ENCODE results near the gene PPP2R2B.

The PPP2R2B gene

DNA sequence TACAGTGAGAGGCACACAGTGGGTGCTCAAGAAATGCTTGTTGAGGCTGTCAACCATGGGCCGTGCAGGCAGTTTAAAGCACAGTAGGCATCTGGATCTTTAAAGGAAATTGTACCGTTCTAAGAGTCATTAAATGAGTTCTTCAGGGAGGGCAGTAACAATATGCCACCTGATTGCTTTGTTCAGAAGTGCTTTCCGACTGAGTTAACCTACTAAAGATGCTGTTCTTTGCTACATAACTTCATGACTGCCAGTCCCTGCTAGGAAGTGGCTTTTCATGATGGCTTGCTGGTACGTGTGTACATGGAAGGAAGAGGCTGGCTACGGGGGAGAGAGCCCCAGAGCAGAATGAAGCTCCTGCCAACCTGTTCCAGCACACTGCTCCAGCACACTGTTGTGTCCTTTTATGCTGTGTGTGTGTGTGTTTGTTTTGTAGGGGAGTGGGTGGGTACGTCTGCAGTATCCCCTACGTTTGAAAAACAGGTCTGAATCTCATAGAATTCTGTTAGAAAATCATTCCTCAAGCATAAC is 41.9 kb upstream of the PPP2R2B start:
- no peak overlapping the region for H3K27ac ChIP-seq (replicated peaks)
- DNase-seq (ENCODE audit: low read depth in 1 of 2, low spot score in 1 of 2) = no peak
- TF ChIP-seq SPI1 (IDR thresholded peaks at IDR 0.05; ENCODE audit: borderline replicate concordance, low read depth) = no peak
- no peak for TF ChIP-seq CTCF (IDR thresholded peaks at IDR 0.05; ENCODE audit: insufficient read depth, low read length)
- TF ChIP-seq GABPA (IDR thresholded peaks at IDR 0.05; ENCODE audit: low read depth) = no peak
- no peak for TF ChIP-seq POLR2AphosphoS5 (IDR thresholded peaks at IDR 0.05; ENCODE audit: low read depth)
- TF ChIP-seq, protein P1, sequence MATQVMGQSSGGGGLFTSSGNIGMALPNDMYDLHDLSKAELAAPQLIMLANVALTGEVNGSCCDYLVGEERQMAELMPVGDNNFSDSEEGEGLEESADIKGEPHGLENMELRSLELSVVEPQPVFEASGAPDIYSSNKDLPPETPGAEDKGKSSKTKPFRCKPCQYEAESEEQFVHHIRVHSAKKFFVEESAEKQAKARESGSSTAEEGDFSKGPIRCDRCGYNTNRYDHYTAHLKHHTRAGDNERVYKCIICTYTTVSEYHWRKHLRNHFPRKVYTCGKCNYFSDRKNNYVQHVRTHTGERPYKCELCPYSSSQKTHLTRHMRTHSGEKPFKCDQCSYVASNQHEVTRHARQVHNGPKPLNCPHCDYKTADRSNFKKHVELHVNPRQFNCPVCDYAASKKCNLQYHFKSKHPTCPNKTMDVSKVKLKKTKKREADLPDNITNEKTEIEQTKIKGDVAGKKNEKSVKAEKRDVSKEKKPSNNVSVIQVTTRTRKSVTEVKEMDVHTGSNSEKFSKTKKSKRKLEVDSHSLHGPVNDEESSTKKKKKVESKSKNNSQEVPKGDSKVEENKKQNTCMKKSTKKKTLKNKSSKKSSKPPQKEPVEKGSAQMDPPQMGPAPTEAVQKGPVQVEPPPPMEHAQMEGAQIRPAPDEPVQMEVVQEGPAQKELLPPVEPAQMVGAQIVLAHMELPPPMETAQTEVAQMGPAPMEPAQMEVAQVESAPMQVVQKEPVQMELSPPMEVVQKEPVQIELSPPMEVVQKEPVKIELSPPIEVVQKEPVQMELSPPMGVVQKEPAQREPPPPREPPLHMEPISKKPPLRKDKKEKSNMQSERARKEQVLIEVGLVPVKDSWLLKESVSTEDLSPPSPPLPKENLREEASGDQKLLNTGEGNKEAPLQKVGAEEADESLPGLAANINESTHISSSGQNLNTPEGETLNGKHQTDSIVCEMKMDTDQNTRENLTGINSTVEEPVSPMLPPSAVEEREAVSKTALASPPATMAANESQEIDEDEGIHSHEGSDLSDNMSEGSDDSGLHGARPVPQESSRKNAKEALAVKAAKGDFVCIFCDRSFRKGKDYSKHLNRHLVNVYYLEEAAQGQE (IDR thresholded peaks at IDR 0.05; ENCODE audit: insufficient replicate concordance, low read depth) = no peak
- H3K27me3 ChIP-seq (ENCODE audit: insufficient read depth, poor library complexity, severe bottlenecking) = peaks cover 2% of the 10 kb centered on the region
- H3K4me3 ChIP-seq (replicated peaks; ENCODE audit: insufficient read depth, low read length) = no peak overlapping the region

DNA sequence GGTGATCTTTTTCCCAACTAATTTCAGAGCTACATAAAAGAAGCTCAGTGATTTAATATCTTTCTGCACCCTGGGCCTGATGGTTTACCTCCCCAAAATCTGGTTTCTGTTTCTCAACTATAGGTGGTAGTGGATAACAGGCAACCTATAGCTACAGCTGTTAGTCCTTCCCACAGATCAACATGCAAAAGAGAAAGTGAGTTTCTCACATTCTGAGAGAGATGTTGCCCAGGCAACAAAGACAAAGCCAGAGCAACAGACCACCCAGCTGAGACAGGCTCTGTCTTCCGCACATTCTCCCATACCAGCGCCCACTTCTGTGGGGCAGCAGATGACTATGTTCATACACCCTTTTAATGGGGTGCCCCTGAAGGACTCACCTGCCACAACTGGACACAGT is 40.7 kb upstream of the PPP2R2B start:
- peaks cover 2% of the 10 kb centered on the region for H3K27me3 ChIP-seq (ENCODE audit: insufficient read depth, poor library complexity, severe bottlenecking)
- TF ChIP-seq GABPA (IDR thresholded peaks at IDR 0.05; ENCODE audit: low read depth) (no peak), CTCF (IDR thresholded peaks at IDR 0.05; ENCODE audit: insufficient read depth, low read length) (no peak)
- TF ChIP-seq, protein P1 (IDR thresholded peaks at IDR 0.05; ENCODE audit: insufficient replicate concordance, low read depth) = no peak
- H3K27ac ChIP-seq (replicated peaks) = no peak overlapping the region
- no peak for DNase-seq (ENCODE audit: low read depth in 1 of 2, low spot score in 1 of 2)
- H3K4me3 ChIP-seq (replicated peaks; ENCODE audit: insufficient read depth, low read length) = no peak overlapping the region

DNA sequence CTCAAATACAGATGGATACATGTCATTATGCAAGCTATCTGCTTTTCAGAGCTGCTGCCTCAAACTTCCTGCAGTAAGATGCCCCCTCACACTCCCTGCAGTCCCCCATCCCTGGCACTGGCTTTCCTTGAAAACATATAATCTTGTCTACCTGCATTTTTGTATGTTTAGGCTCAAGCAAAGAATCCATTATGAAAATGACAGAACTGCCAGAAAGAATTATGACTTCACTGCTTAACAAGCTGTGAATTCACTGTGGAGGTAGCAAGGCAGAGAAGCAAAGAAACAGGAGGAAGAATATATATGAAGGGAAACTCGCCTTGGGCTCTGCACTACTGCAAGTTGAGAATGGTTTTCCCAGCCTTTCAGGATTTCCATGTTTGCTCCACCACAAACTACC is 39.4 kb upstream of the PPP2R2B start:
- Histone ChIP-seq H3K4me3 (replicated peaks; ENCODE audit: insufficient read depth, low read length) (no peak overlapping the region), H3K27ac (replicated peaks) (no peak overlapping the region), H3K27me3 (ENCODE audit: insufficient read depth, poor library complexity, severe bottlenecking) (peaks cover 2% of the 10 kb centered on the region)
- TF ChIP-seq SPI1 (IDR thresholded peaks at IDR 0.05; ENCODE audit: borderline replicate concordance, low read depth) (no peak), CTCF (IDR thresholded peaks at IDR 0.05; ENCODE audit: insufficient read depth, low read length) (no peak), POLR2AphosphoS5 (IDR thresholded peaks at IDR 0.05; ENCODE audit: low read depth) (no peak), GABPA (IDR thresholded peaks at IDR 0.05; ENCODE audit: low read depth) (no peak)
- TF ChIP-seq, protein P1 (IDR thresholded peaks at IDR 0.05; ENCODE audit: insufficient replicate concordance, low read depth) = no peak
- no peak for DNase-seq (ENCODE audit: low read depth in 1 of 2, low spot score in 1 of 2)
